B cell (primary cell): ENCODE measurements around the gene FAM227B.

Experiments used
- CTCF ChIP-seq: fragments of 200-600 bp; IDR thresholded peaks from one replicate; pipeline ENCODE4 v1.8.0; 2022; ENCODE audit warnings: antibody characterized with exemption, mild to moderate bottlenecking
- EZH2 ChIP-seq: IDR thresholded peaks from 2 replicates; pipeline ENCODE4 v1.6.1; 2012; ENCODE audit warnings: borderline replicate concordance, low read depth, mild to moderate bottlenecking, moderate library complexity, low read length; ENCODE audit not compliant: insufficient read depth, poor library complexity, severe bottlenecking

- TF ChIP-seq CTCF (no peak), EZH2 (no peak)
These were observed 292.7 kb downstream of the FAM227B start for GRCh38 chr15:49327927-49328326.
